HG02870 (cell line): Measurements from ENCODE around the gene CHN1.

ENCODE experiments used
- ATAC-seq: cut with Tn5 transposase; IDR thresholded peaks from one replicate; pipeline ENCODE4 v1.9.1; 2021; ENCODE audit warnings: mild to moderate bottlenecking, moderate library complexity; ENCODE audit not compliant: unreplicated experiment

The CHN1 gene

DNA sequence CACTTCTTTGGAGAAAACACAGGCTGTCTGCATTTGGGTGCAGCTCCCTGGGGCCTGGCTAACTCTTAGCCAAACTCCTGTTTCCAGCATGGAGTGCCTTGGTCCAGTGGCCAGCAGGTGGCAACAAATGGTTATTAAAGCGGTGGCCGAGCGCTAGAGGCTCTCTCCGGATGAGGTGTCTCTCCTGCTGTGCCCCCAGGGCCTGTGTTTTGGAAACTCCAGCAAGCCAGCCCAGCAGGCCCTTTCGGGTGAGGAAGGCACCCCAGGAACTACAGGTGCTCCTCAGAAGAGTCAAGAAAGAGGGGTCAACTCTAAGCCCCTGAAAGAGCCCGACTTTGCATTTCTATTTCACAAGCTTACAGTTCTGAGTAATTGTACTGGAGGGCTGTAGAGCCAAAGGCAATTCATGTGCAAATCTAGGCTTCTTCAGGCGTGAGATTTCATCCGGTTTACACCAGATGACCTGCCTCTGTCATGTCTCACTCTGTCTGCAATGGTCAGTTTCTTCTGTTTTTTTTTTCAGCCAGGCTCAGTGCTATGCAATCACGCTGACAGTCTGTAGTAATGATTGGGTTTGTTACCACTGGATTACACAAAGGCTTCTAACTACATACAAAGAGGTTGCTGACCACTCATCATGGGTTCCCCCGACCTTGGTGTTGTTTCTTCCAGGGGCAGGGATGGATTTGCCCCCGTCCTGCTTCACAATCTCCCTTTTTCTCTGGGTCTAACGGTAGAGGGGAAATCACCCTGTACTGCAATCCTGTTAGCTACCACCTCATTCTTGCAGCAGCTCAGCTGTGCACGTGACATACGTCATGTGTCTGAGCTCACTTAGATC is 233.3 kb downstream of the CHN1 start:
- peak; percentile 67 for ATAC-seq

DNA sequence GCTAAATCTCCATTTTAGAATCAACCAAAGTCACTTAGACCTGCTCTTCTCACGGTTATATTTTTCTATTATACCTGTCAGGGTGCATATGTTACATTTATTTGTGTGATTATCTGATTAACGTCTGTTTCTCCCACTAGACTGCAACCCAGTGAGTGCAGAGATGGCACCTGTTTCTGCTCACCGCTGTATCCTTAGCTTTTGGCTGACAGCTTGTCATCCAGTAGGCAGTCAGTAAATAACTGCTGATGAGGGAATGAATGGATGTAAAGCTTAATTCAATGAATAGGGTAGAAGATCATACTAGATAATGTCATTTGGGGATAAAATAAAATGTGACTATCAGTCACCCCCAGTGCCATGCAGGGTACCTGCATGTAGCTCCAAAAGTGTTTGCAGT is 234.0 kb downstream of the CHN1 start:
- ATAC-seq: no peak

DNA sequence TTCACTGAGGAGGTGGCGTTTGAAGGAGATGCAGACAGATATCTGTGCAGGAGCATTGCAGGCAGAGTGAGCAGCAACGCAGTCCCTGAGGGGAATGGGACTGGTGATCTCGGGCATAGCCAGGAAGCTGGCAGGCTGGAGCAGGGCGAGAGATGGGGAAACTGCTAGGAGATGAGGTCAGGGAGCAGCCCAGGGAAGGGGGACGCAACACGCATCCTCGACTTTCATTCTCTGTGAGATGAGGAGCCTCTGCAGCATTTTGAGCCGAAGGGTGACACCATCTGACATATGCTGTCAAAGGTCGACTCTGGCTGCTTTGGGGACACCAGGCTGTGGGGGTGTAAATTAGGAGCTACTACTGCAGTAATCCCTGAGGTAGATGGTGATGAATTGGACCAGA is 236.6 kb downstream of the CHN1 start:
- ATAC-seq: no peak

DNA sequence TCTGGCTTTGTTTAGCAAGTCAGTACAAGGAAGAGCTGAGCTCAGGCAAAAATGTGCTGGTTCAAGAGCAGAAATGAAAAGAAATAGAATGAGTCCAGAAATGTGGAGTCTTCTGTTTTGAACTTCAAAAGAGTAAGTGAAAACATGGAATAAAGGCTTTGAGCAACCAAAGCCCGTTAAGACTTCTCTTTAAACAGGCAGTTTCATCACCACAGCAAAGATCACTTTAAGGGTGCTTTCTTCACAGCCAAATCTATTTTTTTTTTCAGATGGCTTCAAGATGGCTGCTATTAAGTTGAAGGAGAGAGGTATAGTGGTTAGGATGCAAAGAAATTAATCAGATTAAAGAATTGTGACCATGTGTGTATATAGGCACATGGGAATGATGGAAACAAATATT is 238.9 kb downstream of the CHN1 start:
- ATAC-seq: no peak

DNA sequence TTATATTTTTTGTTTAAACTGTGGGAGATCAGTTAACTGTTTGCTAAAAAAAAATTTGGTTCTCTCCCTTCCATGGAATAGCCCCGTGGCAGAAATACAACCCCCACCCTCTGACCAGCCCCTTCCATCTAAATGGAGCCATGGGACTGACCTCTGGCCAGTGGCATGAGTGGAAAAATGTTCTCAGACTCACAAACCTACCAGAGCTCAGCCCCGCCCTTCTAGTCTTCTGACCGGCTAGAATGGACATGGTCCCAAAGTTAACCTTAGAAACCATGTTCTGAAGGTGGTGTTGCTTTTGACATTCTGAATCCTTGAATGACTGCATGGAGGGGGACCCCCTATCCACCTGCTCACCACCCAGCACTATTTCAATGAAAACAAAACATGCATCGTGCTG is 239.6 kb downstream of the CHN1 start:
- ATAC-seq: no peak

DNA sequence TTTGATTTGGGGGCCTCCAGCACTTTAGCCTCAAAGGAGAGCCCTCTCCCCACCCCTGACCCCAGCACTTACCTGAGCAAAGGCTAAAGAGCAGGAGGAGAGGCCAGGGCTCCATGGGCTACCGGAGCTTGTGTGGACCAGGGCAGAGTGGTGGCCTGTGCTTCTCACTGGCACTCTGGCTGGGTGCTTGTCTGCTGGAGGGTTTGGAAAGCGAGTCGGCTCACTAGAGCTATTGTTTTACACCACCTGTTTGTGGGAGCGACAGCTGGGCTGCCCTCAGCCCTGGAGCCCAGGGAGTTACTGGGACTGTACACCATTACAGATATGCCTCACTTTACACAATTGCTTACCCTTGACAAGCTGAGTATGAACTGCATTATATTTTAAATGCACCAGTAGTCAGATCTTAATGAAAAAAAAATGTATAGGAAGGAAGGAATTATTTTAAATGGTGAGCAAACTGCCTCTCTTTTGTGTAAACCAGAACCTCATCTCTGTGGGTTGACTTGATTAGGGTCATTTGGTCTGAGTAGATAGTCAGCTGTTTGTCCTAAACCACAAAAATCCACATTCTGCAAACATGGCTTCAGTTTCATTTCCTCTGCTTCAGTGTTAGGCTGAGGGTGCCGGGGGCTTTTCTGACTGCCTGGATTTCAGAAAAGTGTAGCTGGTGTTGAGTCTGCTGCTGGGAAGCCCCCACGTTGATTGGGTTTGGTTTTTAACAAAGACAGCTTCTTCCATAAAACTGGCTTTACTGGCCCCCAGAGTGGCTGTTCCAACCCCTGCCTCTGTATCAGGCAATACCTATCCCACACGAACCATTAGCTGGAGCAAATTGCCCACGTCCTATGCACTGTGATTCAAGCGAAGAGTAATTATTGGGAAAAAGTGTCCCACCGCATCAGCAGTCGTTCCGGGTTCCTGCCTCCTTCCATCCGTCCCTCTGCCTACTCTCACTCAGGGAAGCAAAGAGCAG is 240.6 kb downstream of the CHN1 start, which contains the start of gene CHRNA1:
TSS of gene CHRNA1 (minus strand) at position 193 of the 976 bp plus-strand sequence. CDS start at position 115, 78 bp downstream.
- ATAC-seq: no peak

DNA sequence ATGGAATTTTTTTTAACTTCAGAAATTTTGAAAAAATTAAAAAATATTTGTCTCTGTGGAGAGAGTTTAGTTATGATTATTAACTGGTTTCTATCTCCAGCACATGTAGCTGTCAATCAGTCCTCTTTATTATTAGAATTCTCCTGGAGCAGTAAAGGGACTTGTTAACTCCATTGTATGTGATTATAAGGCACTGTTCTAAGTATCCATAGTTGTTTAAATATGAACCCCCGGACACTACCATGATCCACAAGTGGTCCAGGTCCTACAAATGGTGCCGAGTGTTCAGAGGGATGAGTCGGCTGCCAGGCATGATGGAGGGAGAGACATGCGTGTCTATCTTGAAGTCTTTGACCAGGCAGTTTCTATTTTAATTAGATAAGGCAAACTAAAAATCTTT is 241.4 kb downstream of the CHN1 start:
- no peak for ATAC-seq

DNA sequence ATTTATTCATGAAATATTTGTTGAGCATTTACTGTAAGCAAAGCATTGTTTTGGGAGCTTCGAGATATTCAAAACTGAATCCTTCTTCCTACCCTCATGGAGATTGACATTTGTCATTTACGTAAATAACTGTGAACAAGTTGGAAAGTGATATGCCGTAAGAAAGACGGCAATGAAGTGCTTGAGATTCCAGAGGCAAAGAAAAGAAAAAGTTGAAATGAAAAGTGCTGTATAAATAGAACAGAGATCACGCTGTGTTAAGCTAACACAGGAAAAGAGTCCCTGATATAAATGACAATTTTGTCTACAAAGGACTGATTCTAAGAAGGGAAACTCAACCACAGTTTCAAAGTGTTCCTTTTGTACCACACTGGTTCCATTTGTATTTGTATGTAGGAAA is 242.7 kb downstream of the CHN1 start:
- no peak for ATAC-seq

DNA sequence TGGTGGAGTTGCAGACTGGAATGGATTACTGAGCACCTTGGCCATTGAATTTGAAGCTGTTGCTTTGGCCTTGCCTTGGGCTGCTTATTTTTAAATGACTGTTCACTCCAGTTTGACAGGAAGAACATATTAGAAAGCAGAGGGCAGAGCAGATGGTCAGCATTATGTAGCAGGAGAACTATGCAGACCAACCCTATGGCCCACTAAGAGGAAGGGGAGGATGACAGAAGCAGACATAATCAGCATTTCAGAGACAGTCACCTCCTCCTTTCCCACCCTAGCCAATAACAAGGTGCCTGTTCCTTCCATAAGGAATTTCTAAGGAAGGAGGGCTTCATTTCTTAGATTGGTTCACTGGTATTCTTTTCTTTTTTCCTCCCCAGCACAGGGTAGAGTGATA is 243.3 kb downstream of the CHN1 start:
- ATAC-seq: no peak

DNA sequence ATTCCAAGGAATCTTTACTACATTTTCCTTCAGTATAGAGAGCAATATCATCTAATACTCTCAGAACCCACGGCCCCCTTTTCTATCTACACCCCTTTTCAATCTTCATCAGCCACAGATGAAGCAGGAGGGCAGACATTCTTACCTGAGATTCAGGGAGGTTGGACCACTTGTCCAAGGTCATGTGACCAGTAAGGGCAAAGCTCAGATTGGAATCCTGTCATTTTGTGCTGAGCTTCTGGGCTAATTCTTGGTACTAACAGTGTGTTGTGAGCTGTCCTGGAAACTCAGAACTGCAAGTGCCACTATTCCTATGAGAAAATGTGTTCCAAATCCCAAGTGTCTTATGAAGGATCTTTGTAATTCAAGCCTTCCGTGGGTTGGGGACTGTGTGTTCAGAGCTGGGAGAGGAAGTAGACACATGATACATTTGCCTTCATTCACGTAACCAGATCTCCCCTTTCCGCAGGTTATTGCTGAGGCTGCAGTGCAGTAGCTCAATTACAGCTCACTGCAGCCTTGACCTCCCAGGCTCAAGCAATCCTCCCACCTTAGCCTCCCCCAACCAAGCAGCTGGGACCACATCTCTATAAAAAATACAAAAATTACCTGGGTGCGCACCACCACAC is 244.2 kb downstream of the CHN1 start:
- ATAC-seq: no peak

DNA sequence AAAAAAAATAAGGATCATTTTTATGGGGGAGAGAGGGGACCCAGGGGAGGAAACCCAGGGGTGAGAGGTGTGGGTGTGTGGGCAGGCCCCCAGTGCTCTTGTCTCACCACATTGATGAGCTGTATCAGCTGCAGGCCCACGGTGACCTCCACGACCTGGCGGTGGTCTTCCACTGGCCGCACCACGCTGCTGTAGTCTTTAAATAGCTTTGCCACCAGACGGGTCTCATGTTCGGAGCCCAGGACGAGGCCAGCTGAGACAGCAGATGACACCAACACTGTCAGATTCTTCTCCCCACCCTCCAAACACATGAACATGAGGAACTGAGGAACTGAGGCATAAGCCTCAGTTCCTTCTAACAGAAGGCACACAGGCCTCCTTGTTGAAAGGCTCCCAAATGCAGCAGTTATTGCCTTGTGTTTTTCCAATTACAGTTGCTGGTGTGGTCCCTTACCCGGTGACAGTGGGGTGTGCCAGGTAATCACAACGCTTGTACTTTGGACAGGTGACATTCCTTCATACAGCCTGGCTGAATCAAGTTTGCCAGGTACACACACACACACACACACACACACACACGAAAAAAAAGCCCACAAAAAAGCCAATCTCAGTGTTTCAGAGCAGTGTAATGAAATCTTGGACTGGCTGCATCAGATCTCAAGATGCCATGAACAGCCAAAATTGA is 245.7 kb downstream of the CHN1 start:
- no peak for ATAC-seq

DNA sequence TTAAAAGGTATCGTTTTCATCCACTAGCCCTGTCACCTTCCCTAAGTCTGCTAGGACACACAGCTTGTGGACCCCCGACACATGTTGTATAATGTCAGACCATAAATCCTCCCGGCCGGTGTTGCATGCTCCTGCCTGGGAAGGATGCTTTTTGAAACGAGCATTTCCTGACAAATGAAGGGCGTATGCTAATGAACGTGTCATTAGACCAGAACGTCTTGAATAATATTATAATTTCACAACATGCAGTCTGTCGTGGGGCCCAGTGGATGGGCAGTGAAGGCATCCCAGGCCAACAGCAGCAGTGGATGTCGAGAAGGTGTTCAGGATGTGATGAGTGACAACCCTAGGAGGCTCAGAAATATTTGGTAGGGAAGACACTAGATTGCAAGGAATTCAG is 248.4 kb downstream of the CHN1 start:
- ATAC-seq: no peak

DNA sequence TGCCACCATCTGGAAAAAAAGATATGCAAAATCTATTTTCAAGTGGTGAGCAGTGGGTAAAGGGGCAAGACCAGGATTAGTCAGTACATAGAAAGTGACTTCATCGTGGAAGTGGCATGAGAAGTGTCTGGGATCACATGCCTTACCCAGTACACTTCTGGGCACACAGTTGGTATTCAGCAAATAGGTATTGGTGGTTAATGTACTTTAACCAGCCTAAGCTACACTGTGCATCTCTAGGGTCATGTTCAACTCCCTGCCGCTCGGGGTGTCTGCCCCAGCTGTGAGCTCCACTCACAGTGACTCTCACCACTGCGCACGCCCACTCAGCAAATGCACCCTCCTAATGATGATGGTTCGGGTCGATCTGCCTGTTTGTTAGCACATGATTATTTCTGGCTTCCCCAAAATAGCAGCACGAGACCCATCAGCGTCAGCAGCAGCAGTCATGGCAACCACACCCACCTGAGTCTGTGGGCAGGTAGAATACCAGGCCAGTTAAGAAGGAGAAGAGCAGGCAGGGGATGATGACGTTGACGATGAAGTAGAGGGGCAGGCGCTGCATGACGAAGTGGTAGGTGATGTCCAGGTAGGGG is 252.0 kb downstream of the CHN1 start:
- no peak for ATAC-seq

DNA sequence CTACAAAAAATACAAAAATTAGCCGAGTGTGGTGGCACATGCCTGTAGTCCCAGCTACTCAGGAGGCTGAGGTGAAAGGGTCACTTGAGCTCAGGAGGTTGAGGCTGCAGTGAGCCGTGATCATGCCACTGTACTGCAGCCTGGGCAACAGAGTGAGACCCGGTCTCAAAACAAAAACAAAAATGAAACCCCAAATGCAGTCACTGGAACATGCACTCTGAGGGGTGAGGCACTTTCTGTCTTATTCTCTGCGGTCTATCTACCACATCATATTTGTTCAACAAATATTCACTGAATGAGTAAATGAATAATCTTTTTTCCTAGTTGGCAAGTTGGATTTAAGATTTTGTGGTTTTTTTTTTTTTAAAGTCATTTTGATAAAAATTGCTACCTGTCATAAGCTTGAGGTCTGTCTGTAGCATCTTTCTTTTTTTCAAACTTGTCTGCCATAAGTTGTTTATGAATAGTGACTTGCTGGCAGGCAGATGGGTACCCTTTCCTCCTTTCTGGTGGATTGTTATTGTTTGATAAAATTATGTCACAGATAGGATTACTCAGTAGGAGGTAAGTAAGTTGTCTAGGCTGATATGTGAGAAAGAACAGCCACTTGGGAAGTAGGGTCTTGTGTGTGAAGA is 252.7 kb downstream of the CHN1 start:
- ATAC-seq: peak; percentile 87

DNA sequence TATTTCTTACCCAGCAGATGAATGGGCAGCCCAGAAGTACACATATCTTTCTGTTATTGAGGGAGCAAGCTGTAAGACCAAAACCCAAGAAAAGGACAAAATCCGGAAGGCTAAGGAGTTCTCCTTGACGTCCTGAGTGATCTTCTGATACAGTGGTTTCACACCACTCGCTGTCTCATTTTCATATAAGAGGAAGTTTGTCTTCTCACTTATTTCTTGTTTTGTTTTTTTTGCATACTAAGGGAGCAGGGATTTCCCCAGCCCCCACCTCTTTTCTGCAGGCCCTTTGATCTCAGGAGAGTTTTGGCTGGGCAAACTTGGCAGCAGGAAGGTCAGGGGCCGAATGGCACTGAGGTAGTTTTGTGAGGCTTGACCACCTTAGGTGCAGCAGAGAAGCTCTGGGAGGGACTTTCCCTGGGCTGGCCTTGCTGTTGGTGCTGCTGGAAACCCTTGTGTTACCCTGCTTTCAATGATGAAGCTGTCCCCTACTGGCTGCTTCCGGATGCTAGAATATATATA is 254.2 kb downstream of the CHN1 start:
- peak; percentile 52 for ATAC-seq

DNA sequence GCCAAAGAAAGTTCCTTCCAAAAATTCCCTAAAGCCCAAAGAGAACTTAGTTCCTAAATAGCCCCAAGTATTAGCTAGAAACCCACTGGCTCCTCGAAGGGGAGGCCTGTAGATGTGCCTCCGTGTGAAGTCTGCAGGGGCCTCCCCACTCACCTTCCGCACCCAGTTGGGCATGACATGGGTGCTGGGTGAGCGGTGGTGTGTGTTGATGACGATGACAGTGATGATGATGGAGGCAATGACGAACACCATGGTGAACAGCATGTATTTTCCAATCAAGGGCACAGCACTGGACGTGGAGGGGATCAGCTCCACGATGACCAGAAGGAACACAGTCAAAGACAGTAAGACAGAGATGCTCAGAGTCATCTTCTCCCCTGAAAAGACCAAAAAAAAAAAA is 255.4 kb downstream of the CHN1 start:
- no peak for ATAC-seq

DNA sequence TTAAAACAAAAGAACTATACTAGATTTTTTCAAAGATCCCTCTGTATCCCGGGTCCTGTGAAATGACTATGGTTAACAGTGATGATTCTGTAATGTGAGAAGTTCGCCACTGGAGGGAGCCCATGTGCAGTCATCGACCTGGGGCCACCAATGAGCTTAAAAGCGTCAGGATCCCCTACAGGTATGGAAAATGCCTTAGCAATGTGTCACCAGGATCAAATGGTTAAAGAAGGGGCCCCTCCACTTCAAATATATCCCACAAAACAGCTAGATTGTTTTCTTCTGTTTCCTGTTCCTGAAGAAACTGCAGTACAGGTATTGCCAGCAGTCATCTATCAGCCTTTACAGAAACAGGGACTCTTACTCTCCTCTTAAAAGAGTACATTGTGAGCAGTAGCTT is 256.2 kb downstream of the CHN1 start:
- ATAC-seq: no peak
